ENCODE data around the gene CIZ1. TPM values are rescaled to one million over a fixed set of nuclear protein-coding genes. Genes with fewer than 3 reads are reported as not detected.

The CIZ1 gene
- total and polyA plus RNA-seq, 2 of the 13 experiments (the other 11 are each of a cell fraction or from before 2014, with no cell fraction given) = 30.6 to 50.3 TPM

- TF ChIP-seq, protein P1, sequence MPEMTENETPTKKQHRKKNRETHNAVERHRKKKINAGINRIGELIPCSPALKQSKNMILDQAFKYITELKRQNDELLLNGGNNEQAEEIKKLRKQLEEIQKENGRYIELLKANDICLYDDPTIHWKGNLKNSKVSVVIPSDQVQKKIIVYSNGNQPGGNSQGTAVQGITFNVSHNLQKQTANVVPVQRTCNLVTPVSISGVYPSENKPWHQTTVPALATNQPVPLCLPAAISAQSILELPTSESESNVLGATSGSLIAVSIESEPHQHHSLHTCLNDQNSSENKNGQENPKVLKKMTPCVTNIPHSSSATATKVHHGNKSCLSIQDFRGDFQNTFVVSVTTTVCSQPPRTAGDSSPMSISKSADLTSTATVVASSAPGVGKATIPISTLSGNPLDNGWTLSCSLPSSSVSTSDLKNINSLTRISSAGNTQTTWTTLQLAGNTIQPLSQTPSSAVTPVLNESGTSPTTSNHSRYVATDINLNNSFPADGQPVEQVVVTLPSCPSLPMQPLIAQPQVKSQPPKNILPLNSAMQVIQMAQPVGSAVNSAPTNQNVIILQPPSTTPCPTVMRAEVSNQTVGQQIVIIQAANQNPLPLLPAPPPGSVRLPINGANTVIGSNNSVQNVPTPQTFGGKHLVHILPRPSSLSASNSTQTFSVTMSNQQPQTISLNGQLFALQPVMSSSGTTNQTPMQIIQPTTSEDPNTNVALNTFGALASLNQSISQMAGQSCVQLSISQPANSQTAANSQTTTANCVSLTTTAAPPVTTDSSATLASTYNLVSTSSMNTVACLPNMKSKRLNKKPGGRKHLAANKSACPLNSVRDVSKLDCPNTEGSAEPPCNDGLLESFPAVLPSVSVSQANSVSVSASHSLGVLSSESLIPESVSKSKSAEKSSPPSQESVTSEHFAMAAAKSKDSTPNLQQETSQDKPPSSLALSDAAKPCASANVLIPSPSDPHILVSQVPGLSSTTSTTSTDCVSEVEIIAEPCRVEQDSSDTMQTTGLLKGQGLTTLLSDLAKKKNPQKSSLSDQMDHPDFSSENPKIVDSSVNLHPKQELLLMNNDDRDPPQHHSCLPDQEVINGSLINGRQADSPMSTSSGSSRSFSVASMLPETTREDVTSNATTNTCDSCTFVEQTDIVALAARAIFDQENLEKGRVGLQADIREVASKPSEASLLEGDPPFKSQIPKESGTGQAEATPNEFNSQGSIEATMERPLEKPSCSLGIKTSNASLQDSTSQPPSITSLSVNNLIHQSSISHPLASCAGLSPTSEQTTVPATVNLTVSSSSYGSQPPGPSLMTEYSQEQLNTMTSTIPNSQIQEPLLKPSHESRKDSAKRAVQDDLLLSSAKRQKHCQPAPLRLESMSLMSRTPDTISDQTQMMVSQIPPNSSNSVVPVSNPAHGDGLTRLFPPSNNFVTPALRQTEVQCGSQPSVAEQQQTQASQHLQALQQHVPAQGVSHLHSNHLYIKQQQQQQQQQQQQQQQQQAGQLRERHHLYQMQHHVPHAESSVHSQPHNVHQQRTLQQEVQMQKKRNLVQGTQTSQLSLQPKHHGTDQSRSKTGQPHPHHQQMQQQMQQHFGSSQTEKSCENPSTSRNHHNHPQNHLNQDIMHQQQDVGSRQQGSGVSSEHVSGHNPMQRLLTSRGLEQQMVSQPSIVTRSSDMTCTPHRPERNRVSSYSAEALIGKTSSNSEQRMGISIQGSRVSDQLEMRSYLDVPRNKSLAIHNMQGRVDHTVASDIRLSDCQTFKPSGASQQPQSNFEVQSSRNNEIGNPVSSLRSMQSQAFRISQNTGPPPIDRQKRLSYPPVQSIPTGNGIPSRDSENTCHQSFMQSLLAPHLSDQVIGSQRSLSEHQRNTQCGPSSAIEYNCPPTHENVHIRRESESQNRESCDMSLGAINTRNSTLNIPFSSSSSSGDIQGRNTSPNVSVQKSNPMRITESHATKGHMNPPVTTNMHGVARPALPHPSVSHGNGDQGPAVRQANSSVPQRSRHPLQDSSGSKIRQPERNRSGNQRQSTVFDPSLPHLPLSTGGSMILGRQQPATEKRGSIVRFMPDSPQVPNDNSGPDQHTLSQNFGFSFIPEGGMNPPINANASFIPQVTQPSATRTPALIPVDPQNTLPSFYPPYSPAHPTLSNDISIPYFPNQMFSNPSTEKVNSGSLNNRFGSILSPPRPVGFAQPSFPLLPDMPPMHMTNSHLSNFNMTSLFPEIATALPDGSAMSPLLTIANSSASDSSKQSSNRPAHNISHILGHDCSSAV (CRISPR knock-in tag; IDR thresholded peaks at IDR 0.05; ENCODE audit: borderline replicate concordance) = no peak
- no peak for TF ChIP-seq HNF4G (IDR thresholded peaks at IDR 0.05; ENCODE audit: borderline replicate concordance, low read depth, low read length)
- TF ChIP-seq HNF4G (CRISPR knock-in tag; IDR thresholded peaks at IDR 0.05; ENCODE audit: borderline replicate concordance, low read depth) = no peak
- TF ChIP-seq ZNF296 (CRISPR knock-in tag; conservative IDR thresholded peaks at IDR 0.05) = 0 out of 2 replicates have a peak, but pooled peaks have one; percentile 10
- no peak for TF ChIP-seq PRPF4 (IDR thresholded peaks at IDR 0.05; ENCODE audit: low read depth, low read length, poor library complexity, severe bottlenecking)
- no peak for TF ChIP-seq GMEB1 (CRISPR knock-in tag; IDR thresholded peaks at IDR 0.05; ENCODE audit: borderline replicate concordance)
- peak; percentile 30; the same call in 1 of the 2 replicates for TF ChIP-seq SAP130 (CRISPR knock-in tag; IDR thresholded peaks at IDR 0.05; ENCODE audit: low read depth)
- TF ChIP-seq CREB1 (IDR thresholded peaks at IDR 0.05) = no peak
- TF ChIP-seq CREB1 (CRISPR knock-in tag; IDR thresholded peaks at IDR 0.05) = no peak
- no peak for TF ChIP-seq ZNF629 (CRISPR knock-in tag; conservative IDR thresholded peaks at IDR 0.05)
- TF ChIP-seq ETV5 (CRISPR knock-in tag; IDR thresholded peaks at IDR 0.05; ENCODE audit: borderline replicate concordance) = peak; percentile 42; the same call in 1 of the 2 replicates
- TF ChIP-seq ZBTB7B (CRISPR knock-in tag; IDR thresholded peaks at IDR 0.05) = 0 out of 2 replicates have a peak, but pooled peaks have one; percentile 19
- TF ChIP-seq ZNF546 (CRISPR knock-in tag; conservative IDR thresholded peaks at IDR 0.05) = no peak
- TF ChIP-seq KDM5A (IDR thresholded peaks at IDR 0.05; ENCODE audit: borderline replicate concordance, low read length) = no peak
- TF ChIP-seq DR1 (CRISPR knock-in tag; IDR thresholded peaks at IDR 0.05) = no peak
- no peak for TF ChIP-seq ZIK1 (CRISPR knock-in tag; IDR thresholded peaks at IDR 0.05; ENCODE audit: borderline replicate concordance, low read depth)
- TF ChIP-seq CSRNP1 (CRISPR knock-in tag; IDR thresholded peaks at IDR 0.05) = no peak
- TF ChIP-seq ZNF790 (CRISPR knock-in tag; IDR thresholded peaks at IDR 0.05; ENCODE audit: borderline replicate concordance) = no peak
- no peak for TF ChIP-seq PHF21A (CRISPR knock-in tag; IDR thresholded peaks at IDR 0.05)
Measured at GRCh38 chr9:128149001-128149701, 42.2 kb downstream of the CIZ1 start, which contains the start of gene LCN2 (continued).

All from HepG2 (cell line).